ACC112 (cell line): ENCODE data around the gene AFMID.

Experiments
- H2AFZ ChIP-seq: fragments of 200-600 bp; sonication (generic); one replicate; pipeline ENCODE4 v1.6.0; 2017; ENCODE audit warnings: antibody characterized with exemption, low read length; ENCODE audit not compliant: unreplicated experiment
- H3K27ac ChIP-seq: fragments of 200-600 bp; sonication (generic); 2 replicates; pipeline ENCODE4 v1.5.1; 2014; ENCODE audit warnings: low read depth, mild to moderate bottlenecking, antibody characterized with exemption, low read length, moderate library complexity
- H3K27me3 ChIP-seq: fragments of 200-600 bp; sonication (generic); 2 replicates; pipeline ENCODE4 v1.6.1; 2014; ENCODE audit warnings: mild to moderate bottlenecking, antibody characterized with exemption, low read length, moderate library complexity, mixed read lengths; ENCODE audit not compliant: insufficient read depth
- H3K36me3 ChIP-seq: fragments of 200-600 bp; sonication (generic); 2 replicates; pipeline ENCODE4 v1.6.1; 2016; ENCODE audit warnings: mild to moderate bottlenecking, antibody characterized with exemption, low read length, moderate library complexity, mixed read lengths; ENCODE audit not compliant: insufficient read depth
- H3K4me1 ChIP-seq: fragments of 200-600 bp; sonication (generic); one replicate; pipeline ENCODE4 v1.6.1; 2016; ENCODE audit warnings: low read length, mixed read lengths; ENCODE audit not compliant: insufficient read depth, unreplicated experiment, control insufficient read depth
- H3K4me3 ChIP-seq: fragments of 200-600 bp; sonication (generic); 2 replicates; pipeline ENCODE4 v1.5.1; 2014; ENCODE audit warnings: mild to moderate bottlenecking, low read depth, low read length
- H3K79me2 ChIP-seq: fragments of 200-600 bp; sonication (generic); one replicate; pipeline ENCODE4 v1.6.0; 2016; ENCODE audit warnings: low read length; ENCODE audit not compliant: control insufficient read depth, unreplicated experiment, insufficient read depth

Gene AFMID

DNA sequence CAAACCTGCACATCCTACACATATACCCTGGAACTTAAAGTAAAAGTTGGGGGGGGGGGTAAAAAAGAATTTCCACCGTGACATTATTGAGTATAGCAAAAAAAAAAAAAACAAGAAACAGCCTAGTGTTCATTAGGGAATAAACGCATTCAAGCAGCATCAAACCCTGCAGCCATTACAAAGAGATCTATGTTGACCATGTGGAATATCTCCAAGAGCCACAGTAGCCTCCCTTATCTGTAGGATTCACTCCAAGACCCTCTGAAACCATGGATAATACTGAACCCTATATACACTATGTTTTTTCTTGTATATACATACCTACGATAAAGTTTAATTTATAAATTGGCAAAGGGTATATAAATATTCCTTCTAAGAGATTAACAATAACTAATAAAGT is 21.3 kb downstream of the AFMID start:
- H2AFZ ChIP-seq = no peak overlapping the region
- no peaks in the 10 kb centered on the region for H3K27me3 ChIP-seq
- no peaks in the 10 kb centered on the region for H3K4me1 ChIP-seq

DNA sequence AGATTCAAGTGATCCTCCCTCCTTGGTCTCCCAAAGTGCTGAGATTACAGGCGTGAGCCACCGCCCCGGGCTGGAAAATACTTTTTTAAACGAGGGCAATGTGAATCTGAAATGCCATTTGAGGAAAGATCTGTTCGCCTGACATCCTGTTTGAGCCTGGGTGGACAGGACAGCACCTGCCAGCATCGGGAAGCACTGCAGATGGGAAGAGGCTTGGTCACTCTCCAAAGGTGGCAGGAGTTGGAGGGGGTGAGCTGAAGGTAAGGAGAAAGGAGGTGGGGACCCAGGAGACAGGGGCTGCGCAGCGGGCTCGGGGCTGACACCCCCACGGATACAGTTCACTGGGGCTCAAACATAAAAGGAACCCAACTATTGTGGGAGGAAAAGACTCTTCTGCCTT is 22.9 kb downstream of the AFMID start:
- H3K79me2 ChIP-seq = peaks cover 11% of the 10 kb centered on the region
- H3K27me3 ChIP-seq = no peaks in the 10 kb centered on the region
- H2AFZ ChIP-seq = no peak overlapping the region
- no peak overlapping the region for H3K4me3 ChIP-seq
- H3K27ac ChIP-seq = no peak overlapping the region
- H3K36me3 ChIP-seq = no peaks in the 10 kb centered on the region
- no peaks in the 10 kb centered on the region for H3K4me1 ChIP-seq

More for the DNA sequence above, 21.3 kb downstream of the AFMID start:
- no peaks in the 10 kb centered on the region for H3K36me3 ChIP-seq
- H3K79me2 ChIP-seq = no peaks in the 10 kb centered on the region
- H3K4me3 ChIP-seq = no peak overlapping the region
- H3K27ac ChIP-seq = no peak overlapping the region

DNA sequence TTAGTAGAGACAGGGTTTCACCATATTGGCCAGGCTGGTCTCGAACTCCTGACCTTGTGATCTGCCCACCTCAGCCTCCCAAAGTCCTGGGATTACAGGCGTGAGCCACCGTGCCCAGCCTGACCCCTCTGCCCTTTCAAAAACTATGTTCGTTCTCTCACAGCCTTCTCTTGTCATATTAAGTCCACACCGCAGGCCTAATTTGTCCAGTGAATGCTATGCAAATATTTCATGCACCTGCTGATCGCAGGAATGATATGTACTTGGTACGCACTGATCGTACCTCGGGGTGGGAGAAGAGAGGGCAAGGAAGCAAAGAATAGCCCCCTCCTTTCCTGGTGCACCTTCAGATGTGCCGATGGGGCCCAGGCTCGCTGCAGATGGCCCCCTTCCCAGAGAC is 23.9 kb downstream of the AFMID start:
- H3K36me3 ChIP-seq = no peaks in the 10 kb centered on the region
- no peak overlapping the region for H3K27ac ChIP-seq
- no peak overlapping the region for H2AFZ ChIP-seq
- peaks cover 20% of the 10 kb centered on the region for H3K79me2 ChIP-seq
- H3K27me3 ChIP-seq = no peaks in the 10 kb centered on the region
- no peak overlapping the region for H3K4me3 ChIP-seq
- H3K4me1 ChIP-seq = peaks cover 8% of the 10 kb centered on the region

- Histone ChIP-seq H3K27me3 (no peaks in the 10 kb centered on the region), H3K79me2 (peaks cover 34% of the 10 kb centered on the region), H2AFZ (peak within 1 kb of the TSS; percentile 79), H3K27ac (peak within 1 kb of the TSS; percentile 67), H3K4me1 (peaks cover 12% of the 10 kb centered on the region), H3K4me3 (peak within 1 kb of the TSS; percentile 91), H3K36me3 (no peaks in the 10 kb centered on the region)
Measured at GRCh38 chr17:78214016-78214705, 27.0 kb downstream of the AFMID start, which contains the start of gene BIRC5. BIRC5 (plus strand) TSS chr17:78214253; CDS start chr17:78214317, 64 bp downstream.

DNA sequence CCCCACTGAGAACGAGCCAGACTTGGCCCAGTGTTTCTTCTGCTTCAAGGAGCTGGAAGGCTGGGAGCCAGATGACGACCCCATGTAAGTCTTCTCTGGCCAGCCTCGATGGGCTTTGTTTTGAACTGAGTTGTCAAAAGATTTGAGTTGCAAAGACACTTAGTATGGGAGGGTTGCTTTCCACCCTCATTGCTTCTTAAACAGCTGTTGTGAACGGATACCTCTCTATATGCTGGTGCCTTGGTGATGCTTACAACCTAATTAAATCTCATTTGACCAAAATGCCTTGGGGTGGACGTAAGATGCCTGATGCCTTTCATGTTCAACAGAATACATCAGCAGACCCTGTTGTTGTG is 27.5 kb downstream of the AFMID start:
- H2AFZ ChIP-seq = peak overlapping the region; percentile 79
- peaks cover 38% of the 10 kb centered on the region for H3K79me2 ChIP-seq
- H3K4me3 ChIP-seq = peak overlapping the region; percentile 91
- H3K27me3 ChIP-seq = no peaks in the 10 kb centered on the region
- peaks cover 2% of the 10 kb centered on the region; the same call in 1 of the 2 replicates for H3K36me3 ChIP-seq
- peak overlapping the region; percentile 67 for H3K27ac ChIP-seq
- peaks cover 12% of the 10 kb centered on the region for H3K4me1 ChIP-seq

DNA sequence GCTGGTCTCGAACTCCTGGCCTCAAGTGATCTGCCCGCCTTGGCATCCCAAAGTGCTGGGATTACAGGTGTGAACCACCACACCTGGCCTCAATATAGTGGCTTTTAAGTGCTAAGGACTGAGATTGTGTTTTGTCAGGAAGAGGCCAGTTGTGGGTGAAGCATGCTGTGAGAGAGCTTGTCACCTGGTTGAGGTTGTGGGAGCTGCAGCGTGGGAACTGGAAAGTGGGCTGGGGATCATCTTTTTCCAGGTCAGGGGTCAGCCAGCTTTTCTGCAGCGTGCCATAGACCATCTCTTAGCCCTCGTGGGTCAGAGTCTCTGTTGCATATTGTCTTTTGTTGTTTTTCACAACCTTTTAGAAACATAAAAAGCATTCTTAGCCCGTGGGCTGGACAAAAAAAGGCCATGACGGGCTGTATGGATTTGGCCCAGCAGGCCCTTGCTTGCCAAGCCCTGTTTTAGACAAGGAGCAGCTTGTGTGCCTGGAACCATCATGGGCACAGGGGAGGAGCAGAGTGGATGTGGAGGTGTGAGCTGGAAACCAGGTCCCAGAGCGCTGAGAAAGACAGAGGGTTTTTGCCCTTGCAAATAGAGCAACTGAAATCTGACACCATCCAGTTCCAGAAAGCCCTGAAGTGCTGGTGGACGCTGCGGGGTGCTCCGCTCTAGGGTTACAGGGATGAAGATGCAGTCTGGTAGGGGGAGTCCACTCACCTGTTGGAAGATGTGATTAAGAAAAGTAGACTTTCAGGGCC is 32.4 kb downstream of the AFMID start:
- Histone ChIP-seq H3K27ac (no peak overlapping the region), H2AFZ (no peak overlapping the region), H3K4me1 (peaks cover 12% of the 10 kb centered on the region), H3K36me3 (peaks cover 4% of the 10 kb centered on the region; the same call in 1 of the 2 replicates), H3K27me3 (no peaks in the 10 kb centered on the region), H3K79me2 (peaks cover 35% of the 10 kb centered on the region), H3K4me3 (no peak overlapping the region)

DNA sequence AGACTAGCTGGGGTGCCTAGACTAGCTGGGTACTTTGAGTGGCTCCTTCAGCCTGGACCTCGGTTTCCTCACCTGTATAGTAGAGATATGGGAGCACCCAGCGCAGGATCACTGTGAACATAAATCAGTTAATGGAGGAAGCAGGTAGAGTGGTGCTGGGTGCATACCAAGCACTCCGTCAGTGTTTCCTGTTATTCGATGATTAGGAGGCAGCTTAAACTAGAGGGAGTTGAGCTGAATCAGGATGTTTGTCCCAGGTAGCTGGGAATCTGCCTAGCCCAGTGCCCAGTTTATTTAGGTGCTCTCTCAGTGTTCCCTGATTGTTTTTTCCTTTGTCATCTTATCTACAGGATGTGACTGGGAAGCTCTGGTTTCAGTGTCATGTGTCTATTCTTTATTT is 35.9 kb downstream of the AFMID start:
- no peaks in the 10 kb centered on the region for H3K4me1 ChIP-seq
- H3K4me3 ChIP-seq = no peak overlapping the region
- H3K27ac ChIP-seq = no peak overlapping the region
- peaks cover 11% of the 10 kb centered on the region for H3K79me2 ChIP-seq
- H2AFZ ChIP-seq = no peak overlapping the region
- no peaks in the 10 kb centered on the region for H3K27me3 ChIP-seq
- H3K36me3 ChIP-seq = peaks cover 4% of the 10 kb centered on the region; the same call in 1 of the 2 replicates

DNA sequence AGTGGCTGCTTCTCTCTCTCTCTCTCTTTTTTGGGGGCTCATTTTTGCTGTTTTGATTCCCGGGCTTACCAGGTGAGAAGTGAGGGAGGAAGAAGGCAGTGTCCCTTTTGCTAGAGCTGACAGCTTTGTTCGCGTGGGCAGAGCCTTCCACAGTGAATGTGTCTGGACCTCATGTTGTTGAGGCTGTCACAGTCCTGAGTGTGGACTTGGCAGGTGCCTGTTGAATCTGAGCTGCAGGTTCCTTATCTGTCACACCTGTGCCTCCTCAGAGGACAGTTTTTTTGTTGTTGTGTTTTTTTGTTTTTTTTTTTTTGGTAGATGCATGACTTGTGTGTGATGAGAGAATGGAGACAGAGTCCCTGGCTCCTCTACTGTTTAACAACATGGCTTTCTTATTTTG is 36.6 kb downstream of the AFMID start:
- H3K4me1 ChIP-seq = no peaks in the 10 kb centered on the region
- H3K27me3 ChIP-seq = no peaks in the 10 kb centered on the region
- no peak overlapping the region for H3K27ac ChIP-seq
- H3K36me3 ChIP-seq = peaks cover 4% of the 10 kb centered on the region; the same call in 1 of the 2 replicates
- no peak overlapping the region for H3K4me3 ChIP-seq
- H2AFZ ChIP-seq = no peak overlapping the region
- peaks cover 10% of the 10 kb centered on the region for H3K79me2 ChIP-seq

DNA sequence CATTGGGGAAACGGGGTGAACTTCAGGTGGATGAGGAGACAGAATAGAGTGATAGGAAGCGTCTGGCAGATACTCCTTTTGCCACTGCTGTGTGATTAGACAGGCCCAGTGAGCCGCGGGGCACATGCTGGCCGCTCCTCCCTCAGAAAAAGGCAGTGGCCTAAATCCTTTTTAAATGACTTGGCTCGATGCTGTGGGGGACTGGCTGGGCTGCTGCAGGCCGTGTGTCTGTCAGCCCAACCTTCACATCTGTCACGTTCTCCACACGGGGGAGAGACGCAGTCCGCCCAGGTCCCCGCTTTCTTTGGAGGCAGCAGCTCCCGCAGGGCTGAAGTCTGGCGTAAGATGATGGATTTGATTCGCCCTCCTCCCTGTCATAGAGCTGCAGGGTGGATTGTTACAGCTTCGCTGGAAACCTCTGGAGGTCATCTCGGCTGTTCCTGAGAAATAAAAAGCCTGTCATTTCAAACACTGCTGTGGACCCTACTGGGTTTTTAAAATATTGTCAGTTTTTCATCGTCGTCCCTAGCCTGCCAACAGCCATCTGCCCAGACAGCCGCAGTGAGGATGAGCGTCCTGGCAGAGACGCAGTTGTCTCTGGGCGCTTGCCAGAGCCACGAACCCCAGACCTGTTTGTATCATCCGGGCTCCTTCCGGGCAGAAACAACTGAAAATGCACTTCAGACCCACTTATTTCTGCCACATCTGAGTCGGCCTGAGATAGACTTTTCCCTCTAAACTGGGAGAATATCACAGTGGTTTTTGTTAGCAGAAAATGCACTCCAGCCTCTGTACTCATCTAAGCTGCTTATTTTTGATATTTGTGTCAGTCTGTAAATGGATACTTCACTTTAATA is 37.3 kb downstream of the AFMID start:
- peaks cover 5% of the 10 kb centered on the region for H3K79me2 ChIP-seq
- H2AFZ ChIP-seq = no peak overlapping the region
- H3K4me3 ChIP-seq = no peak overlapping the region
- H3K27ac ChIP-seq = no peak overlapping the region
- no peaks in the 10 kb centered on the region for H3K4me1 ChIP-seq
- peaks cover 4% of the 10 kb centered on the region; the same call in 1 of the 2 replicates for H3K36me3 ChIP-seq
- no peaks in the 10 kb centered on the region for H3K27me3 ChIP-seq

DNA sequence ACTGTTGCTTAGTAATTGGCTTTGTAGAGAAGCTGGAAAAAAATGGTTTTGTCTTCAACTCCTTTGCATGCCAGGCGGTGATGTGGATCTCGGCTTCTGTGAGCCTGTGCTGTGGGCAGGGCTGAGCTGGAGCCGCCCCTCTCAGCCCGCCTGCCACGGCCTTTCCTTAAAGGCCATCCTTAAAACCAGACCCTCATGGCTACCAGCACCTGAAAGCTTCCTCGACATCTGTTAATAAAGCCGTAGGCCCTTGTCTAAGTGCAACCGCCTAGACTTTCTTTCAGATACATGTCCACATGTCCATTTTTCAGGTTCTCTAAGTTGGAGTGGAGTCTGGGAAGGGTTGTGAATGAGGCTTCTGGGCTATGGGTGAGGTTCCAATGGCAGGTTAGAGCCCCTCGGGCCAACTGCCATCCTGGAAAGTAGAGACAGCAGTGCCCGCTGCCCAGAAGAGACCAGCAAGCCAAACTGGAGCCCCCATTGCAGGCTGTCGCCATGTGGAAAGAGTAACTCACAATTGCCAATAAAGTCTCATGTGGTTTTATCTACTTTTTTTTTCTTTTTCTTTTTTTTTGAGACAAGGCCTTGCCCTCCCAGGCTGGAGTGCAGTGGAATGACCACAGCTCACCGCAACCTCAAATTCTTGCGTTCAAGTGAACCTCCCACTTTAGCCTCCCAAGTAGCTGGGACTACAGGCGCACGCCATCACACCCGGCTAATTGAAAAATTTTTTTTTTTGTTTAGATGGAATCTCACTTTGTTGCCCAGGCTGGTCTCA is 38.1 kb downstream of the AFMID start:
- H2AFZ ChIP-seq = no peak overlapping the region
- H3K36me3 ChIP-seq = no peaks in the 10 kb centered on the region
- H3K4me3 ChIP-seq = no peak overlapping the region
- no peaks in the 10 kb centered on the region for H3K79me2 ChIP-seq
- no peak overlapping the region for H3K27ac ChIP-seq
- no peaks in the 10 kb centered on the region for H3K27me3 ChIP-seq
- H3K4me1 ChIP-seq = no peaks in the 10 kb centered on the region
